AG10803 (cell line): ENCODE results near the gene LDB3.

ENCODE experiments used
- DNase-seq: peaks from one replicate; pipeline ENCODE4 v3.0.0; 2010; ENCODE audit warnings: low read depth
- H3K4me3 ChIP-seq: 2 replicates; pipeline ENCODE4 v1.5.1; 2011; ENCODE audit warnings: mild to moderate bottlenecking, low read length, control low read depth
- CTCF ChIP-seq: conservative IDR thresholded peaks from 2 replicates; pipeline ENCODE4 v1.5.1; 2011; ENCODE audit warnings: mild to moderate bottlenecking, low read length, control low read depth, inconsistent platforms

Gene LDB3

GRCh38 chr10:86671985-86672710 lies 3.8 kb downstream of the LDB3 start:
- no peak overlapping the region for H3K4me3 ChIP-seq
- DNase-seq, result peak; percentile 23
- no peak for TF ChIP-seq CTCF

GRCh38 chr10:86673216-86673826 lies 5.0 kb downstream of the LDB3 start:
- no peak for DNase-seq
- TF ChIP-seq CTCF, result no peak
- no peak overlapping the region for H3K4me3 ChIP-seq

- no peak for DNase-seq
- no peak overlapping the region for H3K4me3 ChIP-seq
- no peak for TF ChIP-seq CTCF
Observed at GRCh38 chr10:86673827-86674581, 5.7 kb downstream of the LDB3 start.

- no peak for TF ChIP-seq CTCF
- DNase-seq, result no peak
- no peak overlapping the region for H3K4me3 ChIP-seq
Observed at GRCh38 chr10:86674912-86675311, 6.6 kb downstream of the LDB3 start.

GRCh38 chr10:86677374-86677773 lies 9.1 kb downstream of the LDB3 start:
- no peak for DNase-seq
- no peak overlapping the region for H3K4me3 ChIP-seq
- TF ChIP-seq CTCF, result no peak

- no peak for TF ChIP-seq CTCF
- H3K4me3 ChIP-seq, result no peak overlapping the region
- no peak for DNase-seq
Observed at GRCh38 chr10:86678999-86679792, 10.9 kb downstream of the LDB3 start.
